ENCODE measurements around the gene PSTK.
A peak's percentile ranks its signal among the peaks of the same experiment; 100 is the strongest.

Gene PSTK, protein sequence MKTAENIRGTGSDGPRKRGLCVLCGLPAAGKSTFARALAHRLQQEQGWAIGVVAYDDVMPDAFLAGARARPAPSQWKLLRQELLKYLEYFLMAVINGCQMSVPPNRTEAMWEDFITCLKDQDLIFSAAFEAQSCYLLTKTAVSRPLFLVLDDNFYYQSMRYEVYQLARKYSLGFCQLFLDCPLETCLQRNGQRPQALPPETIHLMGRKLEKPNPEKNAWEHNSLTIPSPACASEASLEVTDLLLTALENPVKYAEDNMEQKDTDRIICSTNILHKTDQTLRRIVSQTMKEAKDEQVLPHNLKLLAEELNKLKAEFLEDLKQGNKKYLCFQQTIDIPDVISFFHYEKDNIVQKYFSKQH

GRCh38 chr10:122980209-122981065 is at the start of gene PSTK:
TSS of gene PSTK (plus strand) at chr10:122980401. CDS start at chr10:122980480, 79 bp downstream.
- peak; percentile 89 for DNase-seq

- DNase-seq, result no peak
Measured at GRCh38 chr10:122931088-122931906, 48.9 kb upstream of the PSTK start.

DNA sequence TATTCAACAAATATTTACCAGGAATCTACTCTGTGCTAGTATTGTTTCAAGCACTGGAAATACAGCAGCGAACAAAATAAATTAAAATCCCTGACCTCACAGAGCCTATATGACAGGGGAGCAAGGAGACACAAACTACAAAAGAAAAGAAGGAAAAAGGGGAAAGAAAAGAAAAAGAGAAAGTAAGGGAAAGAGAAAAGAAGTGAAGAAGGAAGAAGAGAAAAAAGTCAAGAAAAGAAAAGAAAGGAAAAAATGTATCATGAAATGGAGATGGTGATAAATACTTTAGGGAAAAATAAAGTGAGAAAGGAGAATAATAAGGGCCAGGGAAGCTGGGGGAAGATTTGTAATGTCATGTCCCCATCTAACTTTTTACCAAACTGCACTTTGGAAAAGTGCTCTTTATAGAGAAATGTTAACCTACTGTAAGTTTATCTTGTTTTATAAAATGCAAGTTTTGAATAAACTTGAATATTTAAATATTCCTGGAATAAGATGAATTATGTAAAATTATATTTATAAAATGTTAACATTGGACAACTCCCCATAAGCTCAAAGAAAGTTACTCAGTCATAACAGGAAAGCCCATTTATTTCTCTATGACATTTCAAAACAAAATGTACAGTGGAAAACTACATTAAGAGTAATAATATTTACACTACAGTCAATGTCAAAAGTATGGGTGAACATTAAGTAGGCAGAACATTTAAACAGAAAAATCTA is 40.9 kb upstream of the PSTK start:
- no peak for DNase-seq

DNA sequence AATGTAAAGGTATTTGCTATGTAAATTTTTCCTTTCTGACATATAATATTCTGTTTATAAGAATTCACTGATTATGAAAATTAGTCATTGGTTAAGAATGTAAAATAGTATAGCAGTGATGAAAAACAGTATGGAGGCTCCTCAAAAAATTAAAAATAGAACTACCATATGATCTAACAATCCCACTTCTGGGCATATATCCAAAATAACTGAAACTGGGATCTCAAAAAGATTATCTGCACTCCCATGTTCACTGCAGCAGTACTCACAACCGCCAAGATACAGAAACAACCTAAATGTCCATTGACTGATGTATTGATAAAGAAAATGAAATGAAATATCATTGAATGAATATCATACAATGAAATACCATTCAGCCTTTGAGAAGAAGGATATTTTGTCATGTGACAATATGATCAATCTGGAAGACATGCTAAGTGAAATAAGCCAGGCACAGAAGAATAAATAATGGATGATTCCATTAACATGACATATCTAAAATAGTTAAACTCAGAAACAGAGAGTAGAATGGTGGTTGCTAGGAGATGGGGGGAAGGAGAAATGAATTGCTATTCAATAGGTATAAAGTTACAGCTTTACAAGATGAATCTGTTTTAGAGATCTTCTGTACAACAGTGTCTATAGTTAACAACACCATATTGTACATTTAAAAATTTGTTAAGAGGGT is 40.2 kb upstream of the PSTK start:
- no peak for DNase-seq

- no peak for DNase-seq
Measured at GRCh38 chr10:122949296-122949695, 30.9 kb upstream of the PSTK start.

DNA sequence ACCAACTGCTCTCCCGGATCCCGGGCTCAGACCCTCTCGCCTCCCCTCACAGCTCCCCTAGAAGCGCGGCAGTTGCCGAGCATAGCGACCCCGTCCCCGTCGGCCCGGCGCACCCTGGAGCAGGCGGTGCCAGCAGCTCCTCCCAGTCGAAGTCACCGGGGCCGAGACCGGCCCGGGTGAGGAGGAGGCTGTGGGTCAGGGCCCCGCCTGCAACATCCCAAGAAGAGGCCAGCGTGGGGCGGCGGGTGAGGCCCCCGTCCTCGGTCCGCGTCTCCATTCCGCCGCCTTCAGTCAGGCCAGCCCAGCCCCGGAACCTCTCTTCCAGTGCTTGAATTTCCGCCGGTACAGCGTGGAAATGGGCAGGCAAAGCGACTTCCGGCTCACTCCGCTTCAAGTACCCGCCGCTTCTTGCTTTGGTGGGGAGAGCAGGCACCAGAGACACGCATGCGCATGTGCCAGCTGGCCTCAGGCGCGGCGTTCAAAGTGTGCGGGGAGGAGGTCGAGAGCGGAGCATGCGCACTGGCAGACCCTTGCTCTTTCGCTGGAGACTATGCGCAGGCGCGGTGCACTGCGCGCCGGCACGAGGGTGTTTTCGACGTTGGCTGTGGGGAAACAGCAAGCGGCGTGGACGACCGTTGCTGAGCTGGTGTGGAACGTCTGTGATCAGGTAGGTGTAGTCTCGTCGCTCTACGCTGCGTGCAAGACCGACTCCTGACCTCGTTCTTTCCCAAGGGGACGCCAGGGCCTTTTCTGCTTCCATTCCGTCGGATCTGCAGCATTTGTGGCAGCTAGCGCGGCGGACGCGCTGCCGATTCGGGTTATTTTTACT is 26.1 kb upstream of the PSTK start, which contains the start of gene C10orf88:
TSS of gene C10orf88 (minus strand) at position 326 of the 829 bp plus-strand sequence. CDS start at position 277, 49 bp downstream.
- DNase-seq, result peak; percentile 97

DNA sequence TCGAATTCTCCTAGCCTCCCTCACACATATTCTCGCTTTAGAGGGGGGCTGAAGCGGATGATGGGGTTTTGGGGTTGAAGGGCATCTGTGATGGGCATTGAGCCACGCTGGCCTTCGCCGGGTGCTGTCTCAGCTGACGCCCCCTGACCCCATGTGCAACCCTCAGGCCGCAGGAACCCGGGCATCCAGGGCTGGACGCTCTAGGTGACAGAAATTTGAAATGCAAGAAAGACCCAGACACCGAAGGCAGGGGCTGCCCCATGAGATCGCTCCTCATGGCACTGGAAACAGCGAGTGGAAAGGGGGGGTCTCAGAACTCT is 25.5 kb upstream of the PSTK start:
- DNase-seq, result no peak

DNA sequence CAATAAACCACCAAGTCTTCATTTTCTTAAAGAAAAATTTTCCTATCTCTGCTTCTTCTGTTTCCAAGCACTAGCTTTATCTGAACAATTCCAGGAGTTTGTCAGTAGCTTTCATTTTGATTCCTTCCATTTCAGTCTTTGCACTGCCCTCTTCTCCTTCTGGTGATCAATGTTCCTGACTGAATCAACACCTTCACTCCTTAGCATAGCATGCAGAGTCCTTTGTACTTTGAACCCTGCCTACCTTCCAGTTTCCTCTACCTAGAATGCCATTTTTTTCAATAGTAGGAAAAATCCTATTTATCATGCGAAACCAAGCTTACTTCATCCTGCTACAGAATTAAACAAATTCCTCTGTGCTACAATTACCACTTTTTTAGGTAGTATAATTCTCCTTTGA is 24.3 kb upstream of the PSTK start:
- DNase-seq, result no peak

DNA sequence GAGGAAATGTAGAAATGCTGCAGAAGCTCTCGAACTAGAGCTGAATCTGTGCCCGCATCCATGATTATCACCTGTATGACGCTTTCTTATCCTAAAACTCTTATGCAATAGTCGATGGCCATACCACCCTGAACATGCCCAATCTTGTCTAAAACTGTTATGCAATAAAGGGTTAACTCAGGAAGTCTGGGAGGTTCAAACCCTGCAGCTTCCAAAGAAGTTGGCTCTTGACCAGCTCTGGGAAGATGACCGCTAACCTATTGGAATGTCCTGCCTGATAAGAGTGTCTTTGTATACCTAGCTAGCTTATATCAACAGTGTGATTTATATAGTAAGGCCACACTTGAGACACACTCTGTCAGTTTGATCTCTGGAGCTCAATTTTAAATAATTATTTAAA is 22.7 kb upstream of the PSTK start:
- DNase-seq, result no peak

DNA sequence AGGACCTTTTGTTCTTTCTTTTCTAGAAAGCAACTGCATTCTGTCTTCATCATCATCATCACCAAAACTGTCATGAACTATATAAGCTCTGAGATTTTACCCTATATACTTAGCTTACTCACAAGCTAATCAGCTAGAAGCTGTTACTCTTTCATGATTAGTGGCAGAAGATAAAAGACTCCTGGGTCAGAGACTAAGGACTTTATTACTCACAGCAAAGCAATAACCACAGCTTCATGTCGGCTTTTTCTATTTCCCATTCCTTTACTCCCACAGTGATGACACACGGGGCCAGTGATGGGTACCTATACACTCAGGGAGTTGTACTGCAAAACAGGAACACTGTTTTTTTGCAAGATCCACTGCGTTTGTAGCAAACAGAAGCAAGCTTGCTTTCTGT is 17.8 kb upstream of the PSTK start:
- DNase-seq, result no peak

- DNase-seq, result no peak
Measured at GRCh38 chr10:122966879-122967278, 13.3 kb upstream of the PSTK start.

- DNase-seq, result no peak
Measured at GRCh38 chr10:122968698-122969097, 11.5 kb upstream of the PSTK start.

DNA sequence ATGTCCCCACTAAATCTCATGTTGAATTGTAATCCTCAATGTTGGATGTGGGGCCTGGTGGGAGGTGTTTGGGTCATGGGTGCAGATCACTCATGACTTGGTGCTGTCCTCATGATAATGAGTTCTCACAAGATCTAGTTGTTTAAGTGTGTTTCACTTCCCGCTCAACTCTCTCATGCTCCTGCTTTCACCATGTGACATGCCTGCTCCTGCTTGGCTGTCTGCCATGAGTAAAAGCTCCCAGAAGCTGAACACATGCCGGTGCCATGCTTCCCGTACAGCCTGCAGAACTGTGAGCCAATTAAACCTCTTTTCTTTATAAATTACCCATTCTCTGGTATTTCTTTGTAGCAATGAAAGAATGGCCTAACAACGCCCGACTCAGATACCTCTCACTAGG is 6.2 kb upstream of the PSTK start:
- no peak for DNase-seq

DNA sequence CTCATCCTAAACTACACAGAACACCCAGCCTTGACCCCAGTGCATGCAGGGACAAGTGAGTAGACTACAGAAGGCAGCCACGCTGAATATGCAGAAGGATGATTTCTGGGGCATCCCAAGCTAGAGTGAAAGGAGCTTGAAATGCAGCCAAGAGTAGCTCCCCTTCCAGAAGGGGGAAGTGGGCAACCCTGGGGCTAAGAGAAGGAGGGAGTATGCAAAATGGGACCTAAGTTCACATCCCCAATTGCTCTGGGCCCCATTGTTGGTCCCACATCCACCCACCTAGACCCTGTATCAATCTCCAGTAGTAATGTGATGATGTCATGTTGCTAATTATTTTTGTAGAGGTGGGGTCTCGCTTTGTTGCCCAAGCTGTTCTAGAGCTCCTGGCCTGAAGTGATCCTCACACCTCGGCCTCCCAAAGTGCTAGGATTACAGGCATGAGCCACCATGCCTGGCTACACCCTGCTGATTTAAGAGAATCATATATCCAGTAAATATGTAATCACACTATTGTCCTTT is 5.6 kb upstream of the PSTK start:
- no peak for DNase-seq

DNA sequence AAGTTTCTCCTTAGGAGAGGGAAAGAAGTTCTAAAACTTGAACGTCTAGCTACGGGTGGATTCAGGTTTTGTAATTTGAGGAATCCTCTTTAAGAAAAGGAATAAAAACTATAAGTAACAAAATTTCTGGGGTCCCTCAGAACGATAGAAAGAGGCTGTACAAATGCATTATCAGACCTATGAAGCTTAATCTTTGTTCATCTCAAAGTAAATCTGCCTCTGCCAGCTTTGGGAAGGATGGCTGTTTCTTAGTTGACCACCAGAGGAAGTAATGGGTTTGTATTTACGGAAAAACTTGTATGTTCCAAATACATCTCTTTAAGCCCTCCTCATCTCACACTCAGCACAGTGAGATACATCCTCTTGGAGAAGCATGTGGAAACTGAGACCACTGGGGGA is 864 bp downstream of the PSTK start:
- peak; percentile 64 for DNase-seq

- no peak for DNase-seq
Measured at GRCh38 chr10:122983898-122984297, 3.7 kb downstream of the PSTK start.

DNA sequence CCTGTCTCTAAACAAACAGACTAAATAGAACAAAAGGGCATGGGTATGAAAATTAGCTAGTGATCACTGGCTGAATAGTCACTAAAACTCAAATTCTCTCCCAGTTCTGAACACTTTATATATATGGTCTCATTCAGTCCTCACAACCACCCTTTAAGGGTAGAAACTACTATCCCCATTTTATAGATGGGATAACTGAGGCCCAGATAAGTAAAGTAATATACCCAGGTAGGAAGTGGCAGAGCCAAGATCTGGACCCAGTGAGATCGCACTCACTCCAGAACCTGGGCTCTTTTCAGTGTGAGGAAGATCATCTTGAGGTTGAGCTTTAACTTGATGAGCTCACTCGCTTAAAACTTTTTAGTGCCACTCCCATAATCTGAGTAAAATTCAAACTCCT is 4.5 kb downstream of the PSTK start:
- no peak for DNase-seq

DNA sequence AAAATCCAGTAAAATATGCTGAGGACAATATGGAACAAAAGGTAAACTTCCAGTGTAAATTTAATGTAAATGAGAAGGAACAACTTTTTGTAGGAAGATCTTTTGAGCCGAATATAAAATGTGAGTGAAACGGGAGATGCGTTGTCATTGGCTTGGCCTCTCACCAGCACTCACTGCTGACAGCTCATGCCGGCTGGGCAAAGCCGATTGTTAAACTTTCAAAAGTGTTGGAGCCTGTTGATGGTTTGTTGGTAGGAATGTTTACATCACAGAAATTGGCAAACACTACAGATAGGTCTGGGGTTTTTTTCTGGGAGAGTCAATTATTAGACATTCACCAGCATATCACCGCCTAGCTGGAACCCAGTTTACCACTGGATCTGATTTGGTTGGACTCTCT is 6.1 kb downstream of the PSTK start:
- no peak for DNase-seq

- DNase-seq, result no peak
Measured at GRCh38 chr10:122988501-122988900, 8.3 kb downstream of the PSTK start.

GRCh38 chr10:122990278-122990677 is 10.1 kb downstream of the PSTK start:
- DNase-seq, result peak; percentile 42

GRCh38 chr10:122992031-122992585 is 11.9 kb downstream of the PSTK start:
- DNase-seq, result no peak
